SU-DHL-6 (cell line): ENCODE measurements around the gene NR0B2.

ENCODE experiments used
- EZH2phosphoT487 ChIP-seq: fragments of 200-600 bp; sonication (generic), shearing (Covaris generic); conservative IDR thresholded peaks from 2 replicates; pipeline ENCODE4 v1.6.1; 2018; ENCODE audit warnings: mild to moderate bottlenecking, antibody characterized with exemption, low read length, moderate library complexity, mixed read lengths
- TF ChIP-seq, protein P1 (sequence below): fragments of 200-600 bp; sonication (generic); IDR thresholded peaks from one replicate; pipeline ENCODE4 v1.5.1; 2017; ENCODE audit warnings: antibody characterized with exemption, mild to moderate bottlenecking, low read length, moderate library complexity; ENCODE audit not compliant: insufficient read depth, poor library complexity, severe bottlenecking

DNA sequence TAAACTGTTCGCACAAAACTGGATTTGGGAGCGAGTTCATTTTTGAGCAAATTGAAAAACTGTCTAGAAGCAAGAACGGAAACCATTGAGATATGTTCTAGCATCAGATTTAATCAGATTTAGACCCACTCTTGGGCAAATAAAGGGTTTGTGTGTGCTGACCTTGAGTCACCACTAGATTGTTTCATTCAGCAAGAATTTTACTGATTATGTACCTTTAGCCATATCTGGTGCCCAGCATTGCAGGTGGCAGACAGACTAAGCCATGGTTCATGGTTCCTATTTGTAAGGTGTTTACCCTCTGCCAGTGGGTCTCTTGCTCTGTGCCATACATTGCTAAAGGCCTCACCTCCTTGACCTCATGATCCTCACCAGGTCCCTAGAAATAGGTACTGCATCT, 9.1 kb upstream of the NR0B2 start:
- TF ChIP-seq, protein P1, sequence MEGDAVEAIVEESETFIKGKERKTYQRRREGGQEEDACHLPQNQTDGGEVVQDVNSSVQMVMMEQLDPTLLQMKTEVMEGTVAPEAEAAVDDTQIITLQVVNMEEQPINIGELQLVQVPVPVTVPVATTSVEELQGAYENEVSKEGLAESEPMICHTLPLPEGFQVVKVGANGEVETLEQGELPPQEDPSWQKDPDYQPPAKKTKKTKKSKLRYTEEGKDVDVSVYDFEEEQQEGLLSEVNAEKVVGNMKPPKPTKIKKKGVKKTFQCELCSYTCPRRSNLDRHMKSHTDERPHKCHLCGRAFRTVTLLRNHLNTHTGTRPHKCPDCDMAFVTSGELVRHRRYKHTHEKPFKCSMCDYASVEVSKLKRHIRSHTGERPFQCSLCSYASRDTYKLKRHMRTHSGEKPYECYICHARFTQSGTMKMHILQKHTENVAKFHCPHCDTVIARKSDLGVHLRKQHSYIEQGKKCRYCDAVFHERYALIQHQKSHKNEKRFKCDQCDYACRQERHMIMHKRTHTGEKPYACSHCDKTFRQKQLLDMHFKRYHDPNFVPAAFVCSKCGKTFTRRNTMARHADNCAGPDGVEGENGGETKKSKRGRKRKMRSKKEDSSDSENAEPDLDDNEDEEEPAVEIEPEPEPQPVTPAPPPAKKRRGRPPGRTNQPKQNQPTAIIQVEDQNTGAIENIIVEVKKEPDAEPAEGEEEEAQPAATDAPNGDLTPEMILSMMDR: no peak
- TF ChIP-seq EZH2phosphoT487: no peak
